ENCODE results near the gene PLA2G4D. TPM values are rescaled to one million over a fixed set of nuclear protein-coding genes. Genes with fewer than 3 reads are reported as not detected.

The PLA2G4D gene
- total RNA-seq, 1 donor from 2014 or later: not detected

- Histone ChIP-seq H3K9ac (ENCODE audit: low read depth in 1 of 3, low read length in 3 of 3) (no peak overlapping the region), H3K27me3 (ENCODE audit: control insufficient read depth in 3 of 3, insufficient read depth in 3 of 3, low read length in 3 of 3) (peaks cover 4 to 8% (median 6%) of the 10 kb centered on the region in 3 donors), H3K4me3 (ENCODE audit: low read length in 3 of 3) (no peak overlapping the region), H3K27ac (ENCODE audit: low read depth, low read length) (no peak overlapping the region), H3K36me3 (ENCODE audit: control insufficient read depth in 3 of 3, insufficient read depth in 3 of 3, low read length in 3 of 3) (no peaks in the 10 kb centered on the region), H3K4me1 (ENCODE audit: control insufficient read depth in 3 of 3, insufficient read depth in 3 of 3, low read length in 3 of 3) (peaks cover 0 to 3% (median 0%) of the 10 kb centered on the region in 3 donors), H3K9me3 (ENCODE audit: control insufficient read depth in 3 of 3, low read length in 3 of 3) (no peaks in the 10 kb centered on the region)
These were observed 13.8 kb upstream of the PLA2G4D start for GRCh38 chr15:42108189-42108588.

- no peak overlapping the region for H3K9ac ChIP-seq (ENCODE audit: low read depth in 1 of 3, low read length in 3 of 3)
- no peak overlapping the region for H3K27ac ChIP-seq (ENCODE audit: low read depth, low read length)
- no peaks in the 10 kb centered on the region for H3K36me3 ChIP-seq (ENCODE audit: control insufficient read depth in 3 of 3, insufficient read depth in 3 of 3, low read length in 3 of 3)
- H3K4me1 ChIP-seq (ENCODE audit: control insufficient read depth in 3 of 3, insufficient read depth in 3 of 3, low read length in 3 of 3): peaks cover 0 to 3% (median 0%) of the 10 kb centered on the region in 3 donors
- no peaks in the 10 kb centered on the region for H3K9me3 ChIP-seq (ENCODE audit: control insufficient read depth in 3 of 3, low read length in 3 of 3)
- H3K4me3 ChIP-seq (ENCODE audit: low read length in 3 of 3): no peak overlapping the region
- H3K27me3 ChIP-seq (ENCODE audit: control insufficient read depth in 3 of 3, insufficient read depth in 3 of 3, low read length in 3 of 3): peaks cover 4 to 8% (median 6%) of the 10 kb centered on the region in 3 donors
These were observed 13.1 kb upstream of the PLA2G4D start for GRCh38 chr15:42107473-42107872.

- Histone ChIP-seq H3K36me3 (ENCODE audit: control insufficient read depth in 3 of 3, insufficient read depth in 3 of 3, low read length in 3 of 3) (no peaks in the 10 kb centered on the region), H3K9me3 (ENCODE audit: control insufficient read depth in 3 of 3, low read length in 3 of 3) (no peaks in the 10 kb centered on the region), H3K4me3 (ENCODE audit: low read length in 3 of 3) (no peak overlapping the region), H3K27me3 (ENCODE audit: control insufficient read depth in 3 of 3, insufficient read depth in 3 of 3, low read length in 3 of 3) (peaks cover 4 to 8% (median 6%) of the 10 kb centered on the region in 3 donors), H3K27ac (ENCODE audit: low read depth, low read length) (no peak overlapping the region), H3K9ac (ENCODE audit: low read depth in 1 of 3, low read length in 3 of 3) (no peak overlapping the region), H3K4me1 (ENCODE audit: control insufficient read depth in 3 of 3, insufficient read depth in 3 of 3, low read length in 3 of 3) (peaks cover 0 to 3% (median 0%) of the 10 kb centered on the region in 3 donors)
These were observed 11.9 kb upstream of the PLA2G4D start for GRCh38 chr15:42106288-42106687.

GRCh38 chr15:42104095-42104891 lies 9.9 kb upstream of the PLA2G4D start:
- no peak overlapping the region for H3K4me3 ChIP-seq (ENCODE audit: low read length in 3 of 3)
- H3K9me3 ChIP-seq (ENCODE audit: control insufficient read depth in 3 of 3, low read length in 3 of 3): no peaks in the 10 kb centered on the region
- H3K36me3 ChIP-seq (ENCODE audit: control insufficient read depth in 3 of 3, insufficient read depth in 3 of 3, low read length in 3 of 3): no peaks in the 10 kb centered on the region
- H3K4me1 ChIP-seq (ENCODE audit: control insufficient read depth in 3 of 3, insufficient read depth in 3 of 3, low read length in 3 of 3): peaks cover 0 to 3% (median 0%) of the 10 kb centered on the region in 3 donors
- no peak overlapping the region for H3K9ac ChIP-seq (ENCODE audit: low read depth in 1 of 3, low read length in 3 of 3)
- H3K27ac ChIP-seq (ENCODE audit: low read depth, low read length): no peak overlapping the region
- peaks cover 4 to 8% (median 6%) of the 10 kb centered on the region in 3 donors for H3K27me3 ChIP-seq (ENCODE audit: control insufficient read depth in 3 of 3, insufficient read depth in 3 of 3, low read length in 3 of 3)

GRCh38 chr15:42102646-42103235 lies 8.4 kb upstream of the PLA2G4D start:
- peaks cover 0 to 3% (median 0%) of the 10 kb centered on the region in 3 donors for H3K4me1 ChIP-seq (ENCODE audit: control insufficient read depth in 3 of 3, insufficient read depth in 3 of 3, low read length in 3 of 3)
- H3K36me3 ChIP-seq (ENCODE audit: control insufficient read depth in 3 of 3, insufficient read depth in 3 of 3, low read length in 3 of 3): no peaks in the 10 kb centered on the region
- no peak overlapping the region for H3K27ac ChIP-seq (ENCODE audit: low read depth, low read length)
- H3K9ac ChIP-seq (ENCODE audit: low read depth in 1 of 3, low read length in 3 of 3): no peak overlapping the region
- H3K4me3 ChIP-seq (ENCODE audit: low read length in 3 of 3): no peak overlapping the region
- no peaks in the 10 kb centered on the region for H3K9me3 ChIP-seq (ENCODE audit: control insufficient read depth in 3 of 3, low read length in 3 of 3)
- peaks cover 4 to 8% (median 6%) of the 10 kb centered on the region in 3 donors for H3K27me3 ChIP-seq (ENCODE audit: control insufficient read depth in 3 of 3, insufficient read depth in 3 of 3, low read length in 3 of 3)

- Histone ChIP-seq H3K36me3 (ENCODE audit: control insufficient read depth in 3 of 3, insufficient read depth in 3 of 3, low read length in 3 of 3) (no peaks in the 10 kb centered on the region), H3K27me3 (ENCODE audit: control insufficient read depth in 3 of 3, insufficient read depth in 3 of 3, low read length in 3 of 3) (peaks cover 0 to 4% (median 0%) of the 10 kb centered on the region in 3 donors), H3K9me3 (ENCODE audit: control insufficient read depth in 3 of 3, low read length in 3 of 3) (no peaks in the 10 kb centered on the region), H3K4me1 (ENCODE audit: control insufficient read depth in 3 of 3, insufficient read depth in 3 of 3, low read length in 3 of 3) (no peaks in the 10 kb centered on the region), H3K9ac (ENCODE audit: low read depth in 1 of 3, low read length in 3 of 3) (no peak overlapping the region), H3K27ac (ENCODE audit: low read depth, low read length) (no peak overlapping the region), H3K4me3 (ENCODE audit: low read length in 3 of 3) (no peak overlapping the region)
These were observed 7.5 kb upstream of the PLA2G4D start for GRCh38 chr15:42101861-42102260.

GRCh38 chr15:42100021-42100800 lies 5.8 kb upstream of the PLA2G4D start:
- no peak overlapping the region for H3K27ac ChIP-seq (ENCODE audit: low read depth, low read length)
- no peaks in the 10 kb centered on the region for H3K36me3 ChIP-seq (ENCODE audit: control insufficient read depth in 3 of 3, insufficient read depth in 3 of 3, low read length in 3 of 3)
- no peaks in the 10 kb centered on the region for H3K4me1 ChIP-seq (ENCODE audit: control insufficient read depth in 3 of 3, insufficient read depth in 3 of 3, low read length in 3 of 3)
- H3K4me3 ChIP-seq (ENCODE audit: low read length in 3 of 3): no peak overlapping the region
- peaks cover 0 to 4% (median 0%) of the 10 kb centered on the region in 3 donors for H3K27me3 ChIP-seq (ENCODE audit: control insufficient read depth in 3 of 3, insufficient read depth in 3 of 3, low read length in 3 of 3)
- no peaks in the 10 kb centered on the region for H3K9me3 ChIP-seq (ENCODE audit: control insufficient read depth in 3 of 3, low read length in 3 of 3)
- H3K9ac ChIP-seq (ENCODE audit: low read depth in 1 of 3, low read length in 3 of 3): no peak overlapping the region

- peaks cover 0 to 2% (median 0%) of the 10 kb centered on the region in 3 donors for H3K27me3 ChIP-seq (ENCODE audit: control insufficient read depth in 3 of 3, insufficient read depth in 3 of 3, low read length in 3 of 3)
- H3K36me3 ChIP-seq (ENCODE audit: control insufficient read depth in 3 of 3, insufficient read depth in 3 of 3, low read length in 3 of 3): no peaks in the 10 kb centered on the region
- no peaks in the 10 kb centered on the region for H3K9me3 ChIP-seq (ENCODE audit: control insufficient read depth in 3 of 3, low read length in 3 of 3)
- H3K4me1 ChIP-seq (ENCODE audit: control insufficient read depth in 3 of 3, insufficient read depth in 3 of 3, low read length in 3 of 3): peaks cover 4 to 13% (median 11%) of the 10 kb centered on the region in 3 donors
- no peak overlapping the region for H3K9ac ChIP-seq (ENCODE audit: low read depth in 1 of 3, low read length in 3 of 3)
- H3K4me3 ChIP-seq (ENCODE audit: low read length in 3 of 3): no peak overlapping the region
- no peak overlapping the region for H3K27ac ChIP-seq (ENCODE audit: low read depth, low read length)
These were observed 2.7 kb upstream of the PLA2G4D start for GRCh38 chr15:42097018-42097417.

GRCh38 chr15:42093966-42094365 lies 396 bp downstream of the PLA2G4D start:
- H3K4me3 ChIP-seq (ENCODE audit: low read length in 3 of 3): no peak overlapping the region
- peaks cover 4 to 13% (median 11%) of the 10 kb centered on the region in 3 donors for H3K4me1 ChIP-seq (ENCODE audit: control insufficient read depth in 3 of 3, insufficient read depth in 3 of 3, low read length in 3 of 3)
- H3K9ac ChIP-seq (ENCODE audit: low read depth in 1 of 3, low read length in 3 of 3): no peak overlapping the region
- no peaks in the 10 kb centered on the region for H3K36me3 ChIP-seq (ENCODE audit: control insufficient read depth in 3 of 3, insufficient read depth in 3 of 3, low read length in 3 of 3)
- no peaks in the 10 kb centered on the region for H3K9me3 ChIP-seq (ENCODE audit: control insufficient read depth in 3 of 3, low read length in 3 of 3)
- H3K27ac ChIP-seq (ENCODE audit: low read depth, low read length): no peak overlapping the region
- peaks cover 0 to 5% (median 0%) of the 10 kb centered on the region in 3 donors for H3K27me3 ChIP-seq (ENCODE audit: control insufficient read depth in 3 of 3, insufficient read depth in 3 of 3, low read length in 3 of 3)

Data from skeletal muscle tissue (tissue), 4 donors.